ENCODE results near the gene ZNF780A. TPM values are rescaled to one million over a fixed set of nuclear protein-coding genes. Genes with fewer than 3 reads are reported as not detected.
A peak's percentile ranks its signal among the peaks of the same experiment; 100 is the strongest.

ZNF780A gene
- total RNA-seq (10 to 100 TPM; 17.6 to 22.5 TPM), polyA plus RNA-seq (10 to 100 TPM; 10.4 to 32.9 TPM)
- long read RNA-seq, donor 1, partial matches to known transcripts: 0 of 4 reads
- long read RNA-seq, donor 1, other reads (novel, unspliced or antisense): 0 of 4 reads
- long read RNA-seq, donor 2, partial matches to known transcripts: 0 of 2 reads
- long read RNA-seq, donor 2, other reads (novel, unspliced or antisense): 0 of 2 reads
- long read RNA-seq, donor 3, partial matches to known transcripts: 0 of 2 reads
- long read RNA-seq, donor 3, other reads (novel, unspliced or antisense): 0 of 2 reads
- long read RNA-seq, donor 4: 0 reads
- long read RNA-seq, donor 5, partial matches to known transcripts: 0 of 3 reads
- long read RNA-seq, donor 5, other reads (novel, unspliced or antisense): 0 of 3 reads

- Histone ChIP-seq H3K9ac (ENCODE audit: insufficient read depth in 1 of 2, low read length in 2 of 2) (peak within 1 kb of the TSS; percentile 50 to 92), H3K4me1 (ENCODE audit: control insufficient read depth in 5 of 5, insufficient read depth in 5 of 5, low read length in 5 of 5) (peaks cover 2 to 11% (median 5%) of the 10 kb centered on the region in 5 donors), H3K27ac (ENCODE audit: low read depth in 1 of 2, low read length in 1 of 2) (peak within 1 kb of the TSS; percentile 92 to 96), H3K4me3 (peak within 1 kb of the TSS; percentile 75), H3K27me3 (ENCODE audit: control insufficient read depth in 3 of 3, insufficient read depth in 3 of 3, low read length in 2 of 3) (no peaks in the 10 kb centered on the region), H3K36me3 (ENCODE audit: control insufficient read depth in 4 of 4, insufficient read depth in 4 of 4, low read length in 4 of 4) (no peaks in the 10 kb centered on the region), H3K9me3 (ENCODE audit: control insufficient read depth in 4 of 4, insufficient read depth in 3 of 4, low read length in 3 of 4) (no peaks in the 10 kb centered on the region)
- ATAC-seq (ENCODE audit: insufficient read depth, low FRiP score): peak; percentile 90
- TF ChIP-seq CTCF (IDR thresholded peaks at IDR 0.05; ENCODE audit: control extremely low read depth, extremely low read depth): no peak
- DNase-seq: peak; percentile 87 to 91 (median 89)
- 0 to 1% methylated on average over 47 of the region's 47 CpGs for WGBS, 2 donors
Observed at GRCh38 chr19:40090241-40091204, at the start of gene ZNF780A. TSS of gene ZNF780A (minus strand) at chr19:40090943. CDS start at chr19:40084753, 6,190 bp downstream.

- Histone ChIP-seq H3K27me3 (ENCODE audit: control insufficient read depth in 3 of 3, insufficient read depth in 3 of 3, low read length in 2 of 3) (peaks cover 0 to 8% (median 2%) of the 10 kb centered on the region in 3 donors), H3K9ac (ENCODE audit: insufficient read depth in 1 of 2, low read length in 2 of 2) (no peak overlapping the region), H3K9me3 (ENCODE audit: control insufficient read depth in 4 of 4, insufficient read depth in 3 of 4, low read length in 3 of 4) (no peaks in the 10 kb centered on the region), H3K27ac (ENCODE audit: low read depth in 1 of 2, low read length in 1 of 2) (no peak overlapping the region), H3K4me1 (ENCODE audit: control insufficient read depth in 5 of 5, insufficient read depth in 5 of 5, low read length in 5 of 5) (no peaks in the 10 kb centered on the region), H3K36me3 (ENCODE audit: control insufficient read depth in 4 of 4, insufficient read depth in 4 of 4, low read length in 4 of 4) (no peaks in the 10 kb centered on the region), H3K4me3 (no peak overlapping the region)
- peak; percentile 81 for TF ChIP-seq CTCF (IDR thresholded peaks at IDR 0.05; ENCODE audit: control extremely low read depth, extremely low read depth)
- WGBS, 2 donors: 22 to 37% methylated on average over 7 of the region's 7 CpGs
- DNase-seq: peak; percentile 24 to 71 (median 67)
- no peak for ATAC-seq (ENCODE audit: insufficient read depth, low FRiP score)
Observed at GRCh38 chr19:40139533-40140287, 49.0 kb upstream of the ZNF780A start.

- H3K9me3 ChIP-seq (ENCODE audit: control insufficient read depth in 4 of 4, insufficient read depth in 3 of 4, low read length in 3 of 4): no peaks in the 10 kb centered on the region
- WGBS, 2 donors: 83% methylated on average over 5 of the region's 5 CpGs
Observed at GRCh38 chr19:40136818-40137217, 46.1 kb upstream of the ZNF780A start.

More at GRCh38 chr19:40136818-40137217, 46.1 kb upstream of the ZNF780A start:
- Histone ChIP-seq H3K27ac (ENCODE audit: low read depth in 1 of 2, low read length in 1 of 2) (no peak overlapping the region), H3K4me3 (no peak overlapping the region), H3K4me1 (ENCODE audit: control insufficient read depth in 5 of 5, insufficient read depth in 5 of 5, low read length in 5 of 5) (no peaks in the 10 kb centered on the region), H3K27me3 (ENCODE audit: control insufficient read depth in 3 of 3, insufficient read depth in 3 of 3, low read length in 2 of 3) (peaks cover 0 to 8% (median 2%) of the 10 kb centered on the region in 3 donors), H3K9ac (ENCODE audit: insufficient read depth in 1 of 2, low read length in 2 of 2) (no peak overlapping the region), H3K36me3 (ENCODE audit: control insufficient read depth in 4 of 4, insufficient read depth in 4 of 4, low read length in 4 of 4) (no peaks in the 10 kb centered on the region)
- TF ChIP-seq CTCF (IDR thresholded peaks at IDR 0.05; ENCODE audit: control extremely low read depth, extremely low read depth): no peak
- ATAC-seq (ENCODE audit: insufficient read depth, low FRiP score) (no peak), DNase-seq (no peak)

Measured in lung (tissue), 16 donors.